Dendritic cell treated with granulocyte-macrophage colony-stimulating factor and Interleukin-4, amounts not matched to agents 40 ng/mL and 50 ng/mL, for 4 days (primary cell): Measurements from ENCODE around the gene PNP.
A peak's percentile ranks its signal among the peaks of the same experiment; 100 is the strongest.

ENCODE experiments used
- H3K27ac Mint-ChIP-seq: one replicate; pipeline ENCODE4 v1.8.0; 2022; ENCODE audit warnings: mild to moderate bottlenecking, mixed read lengths
- H3K27me3 Mint-ChIP-seq: one replicate; pipeline ENCODE4 v1.8.0; 2022; ENCODE audit warnings: mild to moderate bottlenecking, mixed read lengths
- H3K36me3 Mint-ChIP-seq: one replicate; pipeline ENCODE4 v1.8.0; 2022; ENCODE audit warnings: low read depth, mixed read lengths
- H3K4me1 Mint-ChIP-seq: one replicate; pipeline ENCODE4 v1.8.0; 2022; ENCODE audit warnings: low read depth, mixed read lengths
- H3K4me3 Mint-ChIP-seq: one replicate; pipeline ENCODE4 v1.8.0; 2022; ENCODE audit warnings: mild to moderate bottlenecking, moderate library complexity, mixed read lengths
- H3K9me3 Mint-ChIP-seq: one replicate; pipeline ENCODE4 v1.8.0; 2022; ENCODE audit warnings: mixed read lengths
- intact Hi-C: fragments of 100-400 bp; cut with micrococcal nuclease; formaldehyde crosslinking; loops from one replicate; pipeline ENCODE4 v1.15.0; 2022

PNP gene

GRCh38 chr14:20469242-20469889 lies at the start of gene PNP:
PNP (plus strand) TSS chr14:20469406; CDS start chr14:20469525, 119 bp downstream.
- Mint-ChIP-seq H3K9me3 (no peaks in the 10 kb centered on the region), H3K27ac (peak within 1 kb of the TSS; percentile 91), H3K36me3 (peaks cover 40% of the 10 kb centered on the region), H3K27me3 (no peaks in the 10 kb centered on the region), H3K4me3 (peak within 1 kb of the TSS; percentile 92), H3K4me1 (peaks cover 48% of the 10 kb centered on the region)
- intact Hi-C loops = loop anchor here (1.0 to 2.0 kb wide), 2 partner anchors 8 to 15 kb away; partner anchors contain the start of genes APEX1, OSGEP and PIP4P1

GRCh38 chr14:20419419-20419818 lies 49.8 kb upstream of the PNP start:
- Mint-ChIP-seq H3K4me1 (peaks cover 30% of the 10 kb centered on the region), H3K4me3 (no peak overlapping the region), H3K9me3 (no peaks in the 10 kb centered on the region), H3K27ac (peak overlapping the region; percentile 47), H3K27me3 (no peaks in the 10 kb centered on the region), H3K36me3 (no peaks in the 10 kb centered on the region)
- intact Hi-C loops = loop anchor here (10.0 kb wide), 1 partner anchor 75 kb away; the partner anchor contains the start of gene PARP2

GRCh38 chr14:20421267-20421666 lies 47.9 kb upstream of the PNP start:
- intact Hi-C loops = no loop called here
- Mint-ChIP-seq H3K4me3 (no peak overlapping the region), H3K36me3 (no peaks in the 10 kb centered on the region), H3K27me3 (no peaks in the 10 kb centered on the region), H3K9me3 (no peaks in the 10 kb centered on the region), H3K4me1 (peaks cover 37% of the 10 kb centered on the region), H3K27ac (no peak overlapping the region)

GRCh38 chr14:20422886-20423285 lies 46.3 kb upstream of the PNP start:
- no peaks in the 10 kb centered on the region for H3K27me3 Mint-ChIP-seq
- H3K27ac Mint-ChIP-seq = no peak overlapping the region
- intact Hi-C loops = no loop called here
- no peaks in the 10 kb centered on the region for H3K9me3 Mint-ChIP-seq
- H3K4me3 Mint-ChIP-seq = no peak overlapping the region
- H3K4me1 Mint-ChIP-seq = peaks cover 43% of the 10 kb centered on the region
- no peaks in the 10 kb centered on the region for H3K36me3 Mint-ChIP-seq

GRCh38 chr14:20424851-20425250 lies 44.4 kb upstream of the PNP start:
- intact Hi-C loops = no loop called here
- Mint-ChIP-seq H3K27ac (no peak overlapping the region), H3K9me3 (no peaks in the 10 kb centered on the region), H3K4me1 (peaks cover 45% of the 10 kb centered on the region), H3K4me3 (no peak overlapping the region), H3K36me3 (no peaks in the 10 kb centered on the region), H3K27me3 (no peaks in the 10 kb centered on the region)

GRCh38 chr14:20427231-20428009 lies 41.8 kb upstream of the PNP start:
- Mint-ChIP-seq H3K4me1 (peaks cover 55% of the 10 kb centered on the region), H3K27ac (peak overlapping the region; percentile 81), H3K4me3 (peak overlapping the region; percentile 63), H3K9me3 (no peaks in the 10 kb centered on the region), H3K36me3 (no peaks in the 10 kb centered on the region), H3K27me3 (no peaks in the 10 kb centered on the region)
- intact Hi-C loops = no loop called here

GRCh38 chr14:20428010-20428365 lies 41.2 kb upstream of the PNP start:
- intact Hi-C loops = no loop called here
- Mint-ChIP-seq H3K27ac (peak overlapping the region; percentile 81), H3K4me1 (peaks cover 55% of the 10 kb centered on the region), H3K36me3 (no peaks in the 10 kb centered on the region), H3K27me3 (no peaks in the 10 kb centered on the region), H3K9me3 (no peaks in the 10 kb centered on the region), H3K4me3 (peak overlapping the region; percentile 63)

GRCh38 chr14:20428802-20429201 lies 40.4 kb upstream of the PNP start:
- intact Hi-C loops = no loop called here
- no peaks in the 10 kb centered on the region for H3K27me3 Mint-ChIP-seq
- no peaks in the 10 kb centered on the region for H3K9me3 Mint-ChIP-seq

GRCh38 chr14:20429801-20430669 lies 39.2 kb upstream of the PNP start:
- peaks cover 48% of the 10 kb centered on the region for H3K4me1 Mint-ChIP-seq
- H3K27ac Mint-ChIP-seq = peak overlapping the region; percentile 81
- no peaks in the 10 kb centered on the region for H3K36me3 Mint-ChIP-seq
- H3K4me3 Mint-ChIP-seq = no peak overlapping the region
- intact Hi-C loops = no loop called here
- H3K27me3 Mint-ChIP-seq = no peaks in the 10 kb centered on the region
- no peaks in the 10 kb centered on the region for H3K9me3 Mint-ChIP-seq

More at GRCh38 chr14:20428802-20429201, 40.4 kb upstream of the PNP start:
- Mint-ChIP-seq H3K4me3 (no peak overlapping the region), H3K4me1 (peaks cover 55% of the 10 kb centered on the region), H3K36me3 (no peaks in the 10 kb centered on the region), H3K27ac (peak overlapping the region; percentile 81)

- peaks cover 5% of the 10 kb centered on the region for H3K27me3 Mint-ChIP-seq
- peaks cover 10% of the 10 kb centered on the region for H3K9me3 Mint-ChIP-seq
- intact Hi-C loops = no loop called here
- H3K27ac Mint-ChIP-seq = peak overlapping the region; percentile 60
- no peaks in the 10 kb centered on the region for H3K36me3 Mint-ChIP-seq
- H3K4me3 Mint-ChIP-seq = no peak overlapping the region
- H3K4me1 Mint-ChIP-seq = peaks cover 59% of the 10 kb centered on the region
Measured at GRCh38 chr14:20434701-20435581, 34.3 kb upstream of the PNP start.

GRCh38 chr14:20435582-20436362 lies 33.4 kb upstream of the PNP start, which contains the start of gene KLHL33:
KLHL33 (minus strand) TSS chr14:20436166; CDS start chr14:20435811, 355 bp downstream.
- peaks cover 10% of the 10 kb centered on the region for H3K9me3 Mint-ChIP-seq
- H3K27ac Mint-ChIP-seq = peak within 1 kb of the TSS; percentile 60
- H3K27me3 Mint-ChIP-seq = peaks cover 5% of the 10 kb centered on the region
- no peaks in the 10 kb centered on the region for H3K36me3 Mint-ChIP-seq
- H3K4me3 Mint-ChIP-seq = no peak within 1 kb of the TSS
- H3K4me1 Mint-ChIP-seq = peaks cover 59% of the 10 kb centered on the region
- intact Hi-C loops = no loop called here

- Mint-ChIP-seq H3K4me1 (peaks cover 61% of the 10 kb centered on the region), H3K4me3 (no peak overlapping the region), H3K27me3 (peaks cover 5% of the 10 kb centered on the region), H3K27ac (peak overlapping the region; percentile 60), H3K36me3 (no peaks in the 10 kb centered on the region), H3K9me3 (peaks cover 10% of the 10 kb centered on the region)
- intact Hi-C loops = no loop called here
Measured at GRCh38 chr14:20436363-20436755, 32.8 kb upstream of the PNP start.
